Measurements from ENCODE around the gene RBMS1.

- TF ChIP-seq CTCF (IDR thresholded peaks at IDR 0.05) (no peak), POLR2AphosphoS5 (IDR thresholded peaks at IDR 0.05; ENCODE audit: insufficient read depth in 1 of 2, low read depth in 1 of 2) (no peak)
Observed at GRCh38 chr2:160305081-160305750, 188.4 kb downstream of the RBMS1 start.

All from vagina (tissue), 2 donors.